ENCODE data around the gene CEP76.

- no peak for TF ChIP-seq TAF1 (IDR thresholded peaks at IDR 0.05; ENCODE audit: borderline replicate concordance, low read depth, low read length)
- TF ChIP-seq POLR2AphosphoS5 (IDR thresholded peaks at IDR 0.05; ENCODE audit: low read depth, low read length) = no peak
These were observed 46.0 kb downstream of the CEP76 start for GRCh38 chr18:12656605-12656937.

Measured in GM12892 (cell line).